Hepatocyte (in vitro differentiated cells): Measurements from ENCODE around the gene ING1. TPM values are rescaled to one million over a fixed set of nuclear protein-coding genes. Genes with fewer than 3 reads are reported as not detected.

Experiments used
- DNase-seq: peaks from one replicate; pipeline ENCODE4 v3.0.0-alpha.2; 2016; ENCODE audit warnings: low spot score
- H2AFZ ChIP-seq: fragments of 200-600 bp; sonication (generic); 2 replicates; pipeline ENCODE4 v1.6.0; 2016; ENCODE audit warnings: antibody characterized with exemption, mild to moderate bottlenecking
- H3K27ac ChIP-seq: fragments of 200-600 bp; sonication (generic); 2 replicates; pipeline ENCODE4 v1.5.1; 2016; ENCODE audit warnings: mild to moderate bottlenecking
- H3K27me3 ChIP-seq: fragments of 200-600 bp; sonication (generic); 2 replicates; pipeline ENCODE4 v1.6.1; 2016
- H3K36me3 ChIP-seq: fragments of 200-600 bp; sonication (generic); replicated peaks from 2 replicates; pipeline ENCODE4 v1.5.1; 2016; ENCODE audit warnings: low read depth; ENCODE audit not compliant: insufficient read depth
- H3K4me1 ChIP-seq: fragments of 200-600 bp; sonication (generic); 2 replicates; pipeline ENCODE4 v1.5.1; 2016; ENCODE audit warnings: mild to moderate bottlenecking, moderate library complexity; ENCODE audit not compliant: insufficient read depth
- H3K4me2 ChIP-seq: fragments of 200-600 bp; sonication (generic); 2 replicates; pipeline ENCODE4 v1.6.0; 2016
- H3K4me3 ChIP-seq: fragments of 200-600 bp; sonication (generic); 2 replicates; pipeline ENCODE4 v1.5.1; 2016; ENCODE audit warnings: mild to moderate bottlenecking
- H3K79me2 ChIP-seq: fragments of 200-600 bp; sonication (generic); 2 replicates; pipeline ENCODE4 v1.6.0; 2017; ENCODE audit warnings: mild to moderate bottlenecking
- H3K9me2 ChIP-seq: fragments of 200-600 bp; sonication (generic); replicated peaks from 2 replicates; pipeline ENCODE4 v1.6.0; 2017; ENCODE audit warnings: mild to moderate bottlenecking; ENCODE audit not compliant: insufficient read depth
- H3K9me3 ChIP-seq: fragments of 200-600 bp; sonication (generic); 2 replicates; pipeline ENCODE4 v1.5.1; 2016; ENCODE audit warnings: low read depth, mild to moderate bottlenecking
- H4K20me1 ChIP-seq: fragments of 200-600 bp; sonication (generic); 2 replicates; pipeline ENCODE4 v1.6.0; 2016; ENCODE audit warnings: mild to moderate bottlenecking; ENCODE audit not compliant: insufficient read depth, poor library complexity, severe bottlenecking
- CTCF ChIP-seq: fragments of 200-600 bp; sonication (generic); IDR thresholded peaks from 2 replicates; pipeline ENCODE4 v1.5.1; 2016; ENCODE audit warnings: antibody characterized with exemption, mild to moderate bottlenecking; ENCODE audit not compliant: poor library complexity
- EZH2 ChIP-seq: fragments of 200-600 bp; sonication (generic); IDR thresholded peaks from 2 replicates; pipeline ENCODE4 v1.6.1; 2016; ENCODE audit warnings: antibody characterized with exemption, mild to moderate bottlenecking, borderline replicate concordance
- EZH2phosphoT487 ChIP-seq: fragments of 200-600 bp; sonication (generic); IDR thresholded peaks from one replicate; pipeline ENCODE4 v1.6.1; 2018; ENCODE audit warnings: antibody characterized with exemption, mild to moderate bottlenecking, low read depth, moderate library complexity; ENCODE audit not compliant: unreplicated experiment, severe bottlenecking
- WGBS: methylation state at CpG from one replicate; pipeline ENCODE4 v1.1.6; 2016; ENCODE audit warnings: low lambda C conversion rate; ENCODE audit errors: missing lambda C conversion rate; 5-methylcytosine and 5-hydroxymethylcytosine counted together
- polyA plus RNA-seq: library from polyadenylated mRNA; unstranded; fragments of >200 nt; fragmentation: Nextera tagmentation; extraction: Ambion mirVana; gene quantifications from 2 replicates; pipeline ENCODE4 v1.2.1, GENCODE V29; 2016
- total RNA-seq: library from RNA; depleted of rRNA; stranded (reverse); fragments of >200 nt; gene quantifications from 2 replicates; pipeline ENCODE4 v1.2.3, GENCODE V29; 2014

ING1 gene
- total and polyA plus RNA-seq, 2 experiments from 2014 or later, result 14.7 to 26.4 TPM

- H3K79me2 ChIP-seq, result peaks cover 58% of the 10 kb centered on the region
- TF ChIP-seq CTCF (no peak), EZH2 (no peak), EZH2phosphoT487 (no peak)
- H3K9me3 ChIP-seq, result no peaks in the 10 kb centered on the region
- H3K4me3 ChIP-seq, result peak within 1 kb of the TSS; percentile 47
- H2AFZ ChIP-seq, result peak within 1 kb of the TSS; percentile 34
- no peaks in the 10 kb centered on the region for H3K36me3 ChIP-seq
- peak; percentile 97 for DNase-seq
- H3K4me1 ChIP-seq, result peaks cover 3% of the 10 kb centered on the region
- H3K27ac ChIP-seq, result peak within 1 kb of the TSS; percentile 85
- H3K27me3 ChIP-seq, result no peaks in the 10 kb centered on the region
- no peaks in the 10 kb centered on the region for H3K9me2 ChIP-seq
- H4K20me1 ChIP-seq, result no peaks in the 10 kb centered on the region
- WGBS, result under 1% methylated on average over 48 of the region's 80 CpGs
- peak within 1 kb of the TSS; percentile 92 for H3K4me2 ChIP-seq
Measured at GRCh38 chr13:110705826-110706569, 7.5 kb upstream of the ING1 start, which contains the start of gene CARS2. Gene CARS2 (minus strand): TSS chr13:110706116. CDS start chr13:110706093, 23 bp downstream.

DNA sequence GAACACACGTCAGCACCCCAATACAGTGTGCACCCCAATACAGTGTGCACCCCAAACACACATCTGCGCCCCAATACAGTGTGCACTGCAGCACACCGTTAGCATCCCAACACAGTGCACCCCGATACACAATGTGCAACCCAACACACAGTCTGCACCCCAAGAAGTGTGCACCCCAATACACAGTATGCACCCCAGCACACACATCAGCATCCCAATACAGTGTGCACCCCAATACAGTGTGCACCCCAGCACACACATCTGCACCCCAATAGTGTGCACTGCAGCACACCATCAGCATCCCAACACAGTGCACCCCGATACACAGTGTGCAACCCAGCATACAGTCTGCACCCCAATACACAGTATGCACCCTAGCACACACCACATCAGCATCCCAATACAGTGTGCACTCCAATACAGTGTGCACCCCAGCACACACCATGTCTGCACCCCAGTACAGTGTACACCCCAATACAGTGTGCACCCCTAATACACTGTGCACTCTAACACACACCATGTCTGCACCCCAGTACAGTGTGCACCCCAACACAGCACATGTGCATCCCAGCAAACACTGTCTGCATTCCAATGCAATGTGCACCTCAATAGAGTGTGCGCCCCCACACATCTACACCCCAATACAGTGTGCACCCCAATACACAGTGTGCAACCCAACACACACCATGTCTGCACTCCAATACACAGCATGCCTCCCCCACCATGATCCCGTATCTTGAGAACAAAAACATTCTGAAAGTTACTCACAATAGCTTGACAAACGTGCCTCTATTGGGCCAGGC, 6.7 kb upstream of the ING1 start:
- H2AFZ ChIP-seq, result no peak overlapping the region
- WGBS, result 76% methylated on average over 7 of the region's 8 CpGs
- no peaks in the 10 kb centered on the region for H4K20me1 ChIP-seq
- H3K79me2 ChIP-seq, result peaks cover 50% of the 10 kb centered on the region
- TF ChIP-seq EZH2, result no peak
- TF ChIP-seq EZH2phosphoT487, result no peak
- TF ChIP-seq CTCF, result no peak
- no peak overlapping the region for H3K4me3 ChIP-seq
- H3K36me3 ChIP-seq, result no peaks in the 10 kb centered on the region
- H3K4me1 ChIP-seq, result peaks cover 9% of the 10 kb centered on the region
- no peaks in the 10 kb centered on the region for H3K9me3 ChIP-seq
- H3K4me2 ChIP-seq, result peak overlapping the region; percentile 73
- no peak for DNase-seq
- H3K27me3 ChIP-seq, result no peaks in the 10 kb centered on the region
- H3K27ac ChIP-seq, result peak overlapping the region; percentile 4
- H3K9me2 ChIP-seq, result no peaks in the 10 kb centered on the region

DNA sequence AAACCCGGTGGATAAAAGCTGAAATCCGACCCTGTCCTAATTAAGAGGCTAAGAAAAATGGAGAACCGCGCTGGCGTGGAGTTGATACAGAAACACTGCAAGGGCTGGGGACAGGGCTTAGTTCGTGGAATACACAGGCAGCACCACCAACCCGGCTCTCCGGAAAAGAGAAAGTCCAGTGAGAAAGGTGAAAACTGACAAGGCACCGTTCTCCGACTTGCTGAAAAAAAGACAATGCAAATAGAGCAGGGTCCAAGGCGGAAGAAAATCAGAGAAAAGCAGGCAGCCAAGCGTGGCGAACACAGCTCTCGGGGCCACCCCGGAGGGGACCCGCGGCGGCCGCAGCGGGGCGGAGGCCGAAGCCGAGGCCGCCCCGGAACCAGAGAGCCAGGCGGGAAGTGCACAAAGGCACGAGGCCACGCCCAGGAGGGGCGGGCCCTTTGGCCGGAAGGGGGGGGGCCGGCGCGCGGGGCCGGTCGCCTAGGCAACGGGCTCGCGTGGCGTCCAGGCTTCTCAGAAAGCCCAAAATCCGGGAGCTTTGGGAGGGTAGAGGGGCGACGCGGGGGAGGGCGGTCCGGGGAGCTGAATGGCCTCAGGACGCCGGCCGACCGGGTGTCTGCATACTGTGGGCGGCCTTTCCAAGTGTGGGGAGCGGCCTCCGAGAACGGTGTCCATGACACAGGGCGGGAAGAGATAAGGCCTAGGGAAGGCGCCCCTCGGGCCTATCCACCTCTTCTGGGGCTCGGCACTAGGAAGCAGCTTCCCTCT, 1.2 kb upstream of the ING1 start:
- Histone ChIP-seq H3K9me2 (no peaks in the 10 kb centered on the region), H2AFZ (peak overlapping the region; percentile 81), H3K4me1 (peaks cover 14% of the 10 kb centered on the region), H4K20me1 (peaks cover 9% of the 10 kb centered on the region), H3K36me3 (no peaks in the 10 kb centered on the region), H3K4me2 (peak overlapping the region; percentile 79), H3K4me3 (peak overlapping the region; percentile 72), H3K9me3 (no peaks in the 10 kb centered on the region), H3K79me2 (peaks cover 36% of the 10 kb centered on the region), H3K27me3 (no peaks in the 10 kb centered on the region), H3K27ac (peak overlapping the region; percentile 99)
- peak; percentile 96 for DNase-seq
- under 1% methylated on average over 45 of the region's 58 CpGs for WGBS
- TF ChIP-seq EZH2 (no peak), CTCF (no peak), EZH2phosphoT487 (no peak)
